Bone marrow (tissue), 2 donors: ENCODE measurements around the gene ZNF792.
"Not testable (repeated sequence)": the region's sequence is repeated elsewhere in the genome, so short reads cannot be mapped to it uniquely, and the experiment has no call there.

Experiments
- DNase-seq, 2 donors: peaks; one replicate each; lab custom pipeline; 2025; lab: John Stamatoyannopoulos, UW

Gene ZNF792

DNA sequence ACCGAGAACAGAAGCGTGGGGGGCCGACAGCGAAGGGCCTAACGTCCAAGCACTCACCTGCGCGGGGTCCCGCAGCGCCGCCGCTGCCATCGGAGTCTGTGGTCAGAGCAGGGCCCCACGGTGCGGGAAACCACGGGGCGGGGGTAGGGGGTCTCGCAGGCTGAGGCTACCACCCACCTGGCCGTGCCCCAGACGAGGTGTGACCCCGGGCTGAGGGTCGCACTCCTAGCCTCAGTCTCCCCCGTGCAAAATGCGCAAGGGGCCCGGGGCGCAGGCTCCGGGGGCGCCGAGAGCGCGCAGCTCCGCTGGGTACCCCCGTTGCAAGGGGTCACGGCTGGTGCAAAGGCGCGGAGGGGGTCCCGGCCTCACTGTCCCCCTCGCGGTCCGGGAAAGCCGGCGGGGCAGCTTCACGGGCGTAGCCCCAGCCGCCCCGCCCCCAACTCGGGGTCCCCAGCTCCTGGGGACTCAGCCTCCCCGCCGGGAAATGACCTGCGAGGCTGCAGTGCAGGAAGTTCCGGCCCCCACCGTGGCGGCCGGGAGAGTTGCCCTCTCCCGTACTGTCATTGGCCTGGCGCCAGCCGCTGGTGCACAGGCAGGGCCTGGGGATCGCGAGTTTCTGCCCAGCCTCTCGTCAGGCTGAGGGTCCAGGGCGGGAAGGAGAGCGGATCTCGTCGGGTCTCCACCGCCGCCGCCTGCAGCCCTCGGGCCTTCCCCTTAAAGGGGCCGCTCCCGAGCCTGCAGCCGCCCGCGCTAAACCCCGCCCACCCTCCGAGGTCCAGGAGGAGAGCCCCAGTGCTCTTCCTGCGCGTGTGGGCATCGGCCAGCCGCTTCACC lies at the start of gene ZNF792:
Gene ZNF792, minus strand, starts transcription at position 657 of the 834 bp plus-strand sequence. Its CDS starts 567 bp downstream, at position 90.
- DNase-seq: peak in 1 of 2 donors; percentile 30

DNA sequence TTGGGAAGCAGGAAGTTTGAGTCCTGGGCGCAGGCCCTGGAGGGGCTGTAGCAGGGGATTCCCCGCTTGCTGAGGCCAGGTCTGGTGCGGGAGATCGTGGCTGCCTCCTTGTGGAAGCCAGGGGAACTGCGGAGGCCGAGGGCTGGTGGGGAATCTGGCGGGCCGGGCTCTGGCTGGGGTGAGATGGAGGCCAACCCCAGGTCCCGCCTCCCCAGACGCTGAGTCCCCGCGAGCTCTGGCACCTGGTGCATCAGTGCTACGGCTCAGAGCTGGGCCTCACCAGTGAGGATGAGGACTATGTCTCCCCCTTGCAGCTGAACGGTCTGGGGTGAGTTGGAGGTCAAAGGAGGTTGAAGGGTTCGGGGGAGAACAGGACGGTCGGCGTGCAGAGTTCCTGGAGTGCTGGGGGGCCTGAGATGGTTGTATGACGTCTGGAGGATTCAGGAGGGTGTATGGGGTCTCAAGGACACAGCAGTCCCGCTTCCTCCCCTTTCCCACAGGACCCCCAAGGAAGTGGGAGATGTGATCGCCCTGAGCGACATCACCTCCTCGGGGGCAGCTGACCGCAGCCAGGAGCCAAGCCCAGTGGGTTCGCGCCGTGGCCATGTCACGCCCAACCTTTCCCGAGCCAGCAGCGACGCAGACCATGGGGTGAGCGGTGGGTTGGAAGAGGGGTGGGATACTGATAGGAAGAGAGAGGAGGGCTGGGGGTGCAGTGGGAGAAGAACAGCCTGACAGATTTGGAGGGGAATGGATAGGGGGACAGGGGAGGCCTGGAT lies 49.2 kb upstream of the ZNF792 start:
- peak; percentile 44 to 50 for DNase-seq

DNA sequence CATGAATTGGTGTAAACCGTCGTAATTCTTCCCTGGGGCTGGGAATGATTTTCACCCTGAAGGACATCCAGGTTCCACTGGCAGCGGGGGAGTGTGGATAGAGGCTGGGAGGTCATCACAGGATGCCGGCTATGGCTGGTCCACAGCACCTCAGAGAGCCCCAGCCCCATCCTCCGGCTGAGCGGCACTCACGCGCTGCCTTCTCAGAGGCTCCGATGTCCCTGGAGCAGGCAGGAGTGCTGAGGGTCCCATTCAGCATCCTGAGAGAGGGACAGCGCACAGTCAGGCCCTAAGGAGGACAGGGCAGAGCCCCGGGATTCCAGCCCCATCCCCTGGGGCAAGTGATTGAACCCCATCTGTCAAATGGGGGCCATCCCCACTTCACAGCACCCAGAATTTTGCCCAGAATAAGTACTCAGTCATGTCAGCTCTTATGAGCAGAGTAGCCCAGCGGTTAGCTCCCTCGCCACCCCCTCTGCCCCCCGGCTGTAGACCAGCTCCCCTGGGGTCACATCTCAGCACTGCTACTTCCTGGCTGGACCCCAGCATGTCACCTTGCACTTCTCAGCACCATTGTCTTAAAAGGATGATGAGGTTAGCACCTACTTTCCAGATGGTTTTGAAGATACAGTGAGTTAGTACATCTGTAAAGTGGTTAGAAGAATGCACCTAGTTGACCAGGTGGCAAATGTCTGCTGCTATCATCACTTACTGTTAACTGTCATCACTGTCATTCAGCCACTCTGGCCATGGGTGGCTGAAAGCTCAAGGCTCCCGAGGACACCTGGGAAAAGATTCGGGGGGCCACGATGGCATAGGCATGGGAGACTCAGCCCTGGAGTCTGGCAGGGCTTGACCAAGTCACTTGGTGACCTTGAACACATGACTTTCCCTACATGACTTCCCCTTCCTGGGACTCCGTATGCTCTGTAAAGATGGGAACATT lies 48.0 kb upstream of the ZNF792 start:
- no peak for DNase-seq

DNA sequence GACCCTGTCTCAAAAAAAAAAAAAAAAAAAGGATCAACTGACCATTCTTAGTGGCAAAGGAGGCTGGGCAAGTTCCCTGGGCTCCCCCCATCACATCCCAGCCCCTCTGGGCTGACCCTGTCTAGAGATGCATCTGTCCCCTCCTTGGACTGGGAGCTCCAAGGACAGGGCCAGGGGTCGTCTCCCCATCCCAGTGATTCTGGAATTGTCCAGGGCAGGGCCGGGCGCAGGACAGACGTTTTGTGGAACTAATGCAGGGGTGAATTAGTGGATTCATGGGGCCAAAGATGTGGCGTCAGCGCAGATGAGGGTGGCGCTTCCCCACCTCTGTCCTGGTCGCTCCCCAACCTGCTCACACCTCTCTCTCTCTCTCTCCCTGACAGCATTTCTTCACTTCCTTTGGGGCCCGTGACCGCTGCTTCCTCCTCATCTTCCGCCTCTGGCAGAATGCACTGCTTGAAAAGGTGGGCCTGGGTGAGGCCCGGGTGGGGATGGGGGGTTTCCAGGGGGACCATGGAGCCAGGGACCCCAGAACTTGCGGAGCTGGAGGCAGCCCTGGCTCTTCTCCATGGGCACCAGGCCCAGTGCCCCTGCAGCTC lies 47.2 kb upstream of the ZNF792 start:
- DNase-seq: no peak

DNA sequence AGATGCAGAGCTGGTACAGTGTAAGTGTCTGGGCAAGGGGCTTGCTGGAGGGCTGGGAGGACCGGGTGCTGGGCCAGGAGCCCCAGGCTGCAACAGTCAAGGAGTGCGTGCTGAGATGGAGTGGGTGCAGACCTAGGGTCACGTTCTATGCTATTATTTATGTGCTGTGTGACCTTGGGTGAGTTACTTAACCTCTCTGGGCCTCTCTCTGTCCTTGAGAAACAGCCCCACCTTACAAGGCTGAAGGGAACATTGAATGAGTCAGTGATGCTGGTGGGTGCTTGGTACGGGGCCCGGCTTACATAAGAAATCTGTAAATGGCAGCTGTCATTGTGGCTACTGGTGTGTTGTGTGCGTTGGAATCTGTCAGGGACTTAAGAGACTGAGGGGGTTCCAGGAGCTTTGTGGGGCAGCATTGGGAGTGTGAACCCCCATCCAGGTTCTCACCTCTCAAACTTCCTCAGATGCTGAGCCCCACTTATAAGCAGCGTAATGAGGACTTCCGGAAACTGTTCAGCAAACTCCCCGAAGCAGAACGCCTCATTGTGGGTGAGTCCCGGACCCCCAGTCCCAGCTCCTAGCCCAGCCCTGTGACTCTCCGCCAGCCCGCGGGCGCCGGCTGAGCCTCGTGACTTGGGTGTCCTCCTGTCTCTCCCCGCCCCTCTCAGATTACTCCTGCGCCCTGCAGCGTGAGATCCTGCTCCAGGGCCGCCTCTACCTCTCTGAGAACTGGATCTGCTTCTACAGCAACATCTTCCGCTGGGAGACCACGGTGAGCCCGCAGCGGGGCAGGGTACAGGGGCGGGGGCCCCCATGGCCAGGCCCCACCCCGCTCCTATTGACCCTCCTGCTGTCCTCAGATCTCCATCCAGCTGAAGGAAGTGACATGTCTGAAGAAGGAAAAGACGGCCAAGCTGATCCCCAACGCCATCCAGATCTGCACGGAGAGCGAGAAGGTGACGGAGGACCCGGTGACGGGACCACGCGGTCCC lies 45.7 kb upstream of the ZNF792 start:
- DNase-seq: no peak

DNA sequence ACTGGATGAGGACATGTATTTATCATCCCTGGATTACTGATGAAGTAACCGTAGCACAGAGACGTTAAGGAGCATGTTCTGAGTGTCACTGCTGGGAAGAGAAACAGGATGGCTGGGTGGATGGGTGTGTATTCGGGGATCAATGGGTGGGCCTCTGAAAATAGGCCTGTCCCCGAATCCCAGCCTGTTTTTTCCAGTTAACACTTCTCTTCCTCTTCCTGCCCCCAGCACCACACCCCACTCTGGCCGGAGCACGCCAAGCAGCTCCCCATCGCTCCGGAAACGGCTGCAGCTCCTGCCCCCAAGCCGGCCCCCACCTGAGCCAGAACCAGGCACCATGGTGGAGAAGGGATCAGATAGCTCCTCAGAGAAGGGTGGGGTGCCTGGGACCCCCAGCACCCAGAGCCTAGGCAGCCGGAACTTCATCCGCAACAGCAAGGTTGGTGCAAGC lies 44.9 kb upstream of the ZNF792 start:
- no peak for DNase-seq

DNA sequence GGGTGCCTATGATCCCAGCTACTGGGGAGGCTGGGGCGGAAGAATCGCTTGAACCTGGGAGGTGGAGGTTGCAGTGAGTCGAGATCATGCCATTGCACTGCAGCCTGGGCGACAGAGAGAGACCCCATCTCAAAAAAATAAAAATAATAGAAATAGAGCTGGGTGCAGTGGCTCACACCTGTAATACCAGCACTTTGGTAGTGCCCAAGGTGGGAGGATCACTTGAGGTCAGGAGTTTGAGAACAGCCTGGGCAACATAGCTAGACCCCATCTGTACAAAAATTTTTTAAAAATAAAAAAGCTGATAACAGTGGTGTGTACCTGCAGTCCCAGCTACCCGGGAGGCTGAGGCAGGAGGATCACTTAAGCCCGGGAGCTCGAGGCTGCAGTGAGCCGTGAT lies 43.4 kb upstream of the ZNF792 start:
- DNase-seq: not testable (repeated sequence)

DNA sequence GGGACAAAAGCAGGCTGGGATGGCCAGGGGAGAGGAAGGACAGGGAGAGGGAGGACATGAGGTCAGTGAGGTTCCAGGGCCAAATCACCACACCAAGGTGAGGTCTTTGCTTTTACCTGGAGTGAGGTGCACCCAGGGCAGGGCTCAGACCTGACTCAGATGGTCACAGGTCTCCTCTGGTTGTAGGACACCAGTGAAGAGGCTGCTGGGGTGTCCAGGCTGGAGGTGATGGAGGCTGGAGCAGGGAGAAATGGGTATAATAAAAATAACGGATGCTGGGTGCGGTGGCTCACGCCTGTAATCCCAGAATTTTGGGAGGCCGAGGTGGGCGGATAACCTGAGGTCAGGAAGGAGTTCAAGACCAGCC lies 43.0 kb upstream of the ZNF792 start:
- DNase-seq: no peak

DNA sequence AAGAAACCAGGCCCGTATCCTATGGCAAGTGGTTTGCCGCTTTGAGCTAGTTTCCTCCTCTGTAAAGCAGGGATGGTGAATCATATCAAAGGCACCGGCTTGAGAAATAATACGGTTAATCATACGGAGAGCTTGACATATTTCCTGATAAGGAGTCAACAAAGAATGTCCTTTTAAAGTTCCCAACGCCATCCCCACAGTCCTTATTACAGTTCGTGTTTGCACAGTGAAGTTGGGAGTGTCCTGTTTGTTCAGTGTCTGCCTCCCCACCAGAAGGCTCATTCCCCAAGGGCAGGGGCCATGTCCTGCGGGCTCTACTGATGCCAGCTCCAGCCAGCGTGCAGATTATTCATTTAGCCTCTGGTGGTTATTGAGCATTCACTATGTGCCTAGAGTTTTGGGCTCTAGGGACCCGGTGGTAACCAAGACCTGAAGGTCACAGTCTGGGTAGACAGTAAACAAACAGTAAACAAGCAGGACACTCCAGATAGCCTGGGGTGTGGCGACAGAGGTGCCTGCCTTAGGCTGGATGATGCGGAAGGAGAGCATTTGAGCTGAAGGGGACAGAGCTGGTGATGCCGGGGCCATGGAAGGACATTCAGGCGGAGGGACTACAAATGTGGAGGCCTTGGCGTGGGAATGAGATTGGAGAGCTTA lies 42.4 kb upstream of the ZNF792 start:
- no peak for DNase-seq

DNA sequence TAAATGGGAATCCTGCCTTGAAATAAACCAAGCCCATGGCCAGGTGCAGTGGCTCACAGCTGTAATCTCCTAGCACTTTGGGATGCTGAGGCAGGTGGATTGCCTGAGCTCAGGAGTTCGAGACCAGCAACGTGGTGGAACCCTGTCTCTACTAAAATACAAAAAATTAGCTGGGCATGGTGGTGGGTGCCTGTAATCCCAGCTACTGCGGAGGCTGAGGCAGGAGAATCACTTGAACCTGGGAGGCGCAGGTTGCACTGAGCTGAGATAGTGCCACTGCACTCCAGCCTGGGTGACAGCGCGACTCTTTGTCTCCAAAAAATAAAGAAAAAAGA lies 41.9 kb upstream of the ZNF792 start:
- not testable (repeated sequence) for DNase-seq

DNA sequence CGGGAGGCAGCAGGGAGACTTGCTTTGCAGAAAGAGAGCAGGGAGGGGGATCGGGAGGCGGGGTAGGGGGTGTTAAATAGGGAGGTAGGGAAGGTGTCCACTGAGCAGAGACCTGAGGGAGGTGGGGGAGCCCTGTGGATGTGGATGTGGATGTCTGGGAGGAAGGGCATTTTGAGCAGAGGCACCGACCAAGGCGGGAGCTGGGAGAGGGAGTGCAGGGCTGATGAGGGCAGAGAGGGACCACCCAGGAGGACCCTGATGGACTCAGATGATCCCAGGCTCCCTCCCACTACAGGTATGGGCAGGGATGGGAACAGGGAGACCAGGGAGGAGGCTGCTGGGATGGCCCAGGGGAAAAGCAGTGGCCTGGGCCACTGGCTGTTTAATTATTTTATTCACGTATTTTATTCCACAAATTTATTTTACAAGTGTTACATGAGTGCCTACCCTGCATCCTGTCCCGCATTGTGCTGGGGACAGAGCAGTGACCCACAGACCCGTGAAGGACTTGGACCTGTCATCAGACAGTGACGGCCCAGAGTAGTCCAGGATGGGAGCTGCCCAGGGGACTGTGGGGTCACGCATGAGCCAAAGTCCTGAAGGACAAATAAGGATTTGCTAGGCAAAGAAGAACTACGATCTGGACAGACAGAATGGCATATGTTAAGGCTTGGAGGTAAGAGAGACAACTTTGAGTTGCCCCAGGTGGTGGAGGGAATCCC lies 41.4 kb upstream of the ZNF792 start:
- DNase-seq: no peak

DNA sequence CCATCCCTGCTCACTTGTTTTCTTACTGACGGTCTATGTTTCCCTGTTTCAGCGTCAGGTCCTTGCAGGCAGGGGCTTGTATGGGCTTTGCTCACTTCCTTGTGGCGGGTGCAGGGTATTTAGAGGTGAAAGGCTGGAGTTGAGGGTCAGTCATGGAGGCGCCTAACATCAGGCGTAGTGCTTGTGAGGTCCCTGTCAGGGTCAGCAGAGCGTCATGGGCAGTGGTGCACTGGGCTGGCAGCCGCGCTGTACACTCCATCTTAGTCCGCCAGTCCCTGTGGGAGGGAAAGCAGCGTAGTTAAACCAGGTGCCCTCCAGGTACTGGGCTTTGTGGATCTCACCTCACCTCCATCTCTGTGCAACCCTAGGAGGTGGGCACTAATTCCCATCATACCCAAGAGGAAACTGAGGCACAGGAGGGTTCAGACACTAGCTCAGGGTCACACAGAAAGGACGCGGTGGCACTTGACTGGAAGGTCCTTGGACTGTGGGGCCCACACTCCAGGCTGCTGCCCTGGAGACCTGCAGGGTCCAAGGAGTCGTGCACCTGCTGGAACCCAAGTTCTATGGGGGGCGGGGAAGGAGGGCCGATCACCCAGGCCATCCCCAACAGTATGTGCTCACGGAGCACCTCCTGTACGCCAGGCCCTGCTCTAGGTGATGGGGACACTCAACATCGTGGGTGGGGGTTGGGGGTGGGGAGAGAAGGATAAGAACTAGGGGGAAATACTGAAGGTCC lies 40.7 kb upstream of the ZNF792 start:
- no peak for DNase-seq

DNA sequence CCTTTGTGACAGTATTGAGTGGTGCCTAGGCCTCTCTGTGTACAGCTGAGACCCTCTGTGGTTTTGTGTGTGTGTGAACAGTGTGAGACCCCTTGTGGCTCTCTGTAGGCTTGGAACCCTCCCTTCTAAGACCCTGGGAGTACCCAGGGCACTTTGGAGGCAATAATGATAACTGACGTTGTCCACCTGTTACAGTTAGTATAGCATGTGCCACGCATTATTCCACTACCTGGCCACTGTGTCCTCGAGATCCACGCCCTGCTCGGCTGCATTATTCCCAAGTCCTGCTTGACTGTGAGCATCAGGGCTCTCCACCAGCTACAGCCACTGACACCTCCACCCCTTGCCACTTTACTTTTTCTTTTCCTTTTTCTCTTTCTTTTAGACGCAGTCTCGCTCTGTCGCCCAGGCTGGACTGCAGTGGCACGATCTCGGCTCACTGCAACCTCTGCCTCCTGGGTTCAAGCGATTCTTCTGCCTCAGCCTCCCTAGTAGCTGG lies 38.1 kb upstream of the ZNF792 start:
- no peak for DNase-seq

DNA sequence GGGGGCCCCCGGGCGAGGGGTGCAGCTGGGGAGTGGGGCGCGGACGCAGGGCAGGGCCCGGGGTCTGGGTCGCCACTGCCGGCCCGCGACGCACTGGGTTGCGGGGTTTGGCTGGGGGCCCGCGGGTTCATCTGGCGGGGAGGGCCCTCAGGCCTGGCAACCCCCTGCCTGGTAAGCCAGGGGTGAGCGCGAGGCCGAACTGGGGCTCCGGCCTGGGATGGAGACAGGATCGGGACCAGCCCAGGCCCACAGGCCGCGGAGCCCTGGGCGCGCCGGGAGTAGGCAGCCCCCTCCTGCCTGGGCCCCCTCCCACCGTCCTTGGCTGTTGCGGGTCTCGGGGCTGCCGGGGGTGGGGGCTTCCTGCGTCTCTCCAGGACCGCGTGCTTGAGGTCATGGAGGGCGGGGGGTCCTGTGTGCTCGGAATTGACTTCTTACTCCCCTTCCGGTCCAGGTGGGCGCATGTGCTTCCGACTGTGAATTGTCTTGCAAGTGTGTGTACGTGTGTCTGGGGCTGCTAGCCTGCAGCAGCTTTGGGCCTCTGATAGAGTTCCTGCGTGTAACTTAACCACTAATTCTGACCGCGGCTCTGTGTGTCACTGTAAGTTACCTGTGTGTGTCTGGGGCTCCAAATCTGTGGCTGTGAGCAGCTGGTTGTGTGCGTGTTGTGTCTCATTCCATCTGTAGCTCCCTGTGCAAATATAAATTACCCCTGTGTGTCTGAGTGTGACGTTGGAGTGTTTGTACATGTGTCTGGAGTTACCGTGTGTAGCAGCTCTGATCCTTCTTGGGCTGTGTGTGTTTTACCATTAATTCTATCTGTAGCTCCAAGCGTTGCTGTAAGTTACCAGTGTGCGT lies 36.8 kb upstream of the ZNF792 start:
- peak in 1 of 2 donors; percentile 20 for DNase-seq

DNA sequence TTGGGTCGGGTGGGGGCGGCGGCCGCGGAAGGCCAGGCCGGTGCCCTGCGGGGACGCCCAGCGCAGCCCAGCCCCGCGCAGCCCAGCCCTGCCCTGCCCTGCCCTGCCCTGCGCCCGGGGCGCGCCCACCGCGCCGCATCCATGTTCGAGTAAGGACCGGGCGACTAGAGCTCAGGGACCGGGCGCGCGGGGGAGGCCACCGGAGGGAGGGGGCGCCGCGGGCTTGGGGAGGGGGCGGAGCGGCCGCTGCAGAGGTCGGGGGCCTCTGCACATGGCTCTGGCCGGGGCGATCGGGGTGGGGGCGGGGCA lies 36.3 kb upstream of the ZNF792 start:
- no peak for DNase-seq

DNA sequence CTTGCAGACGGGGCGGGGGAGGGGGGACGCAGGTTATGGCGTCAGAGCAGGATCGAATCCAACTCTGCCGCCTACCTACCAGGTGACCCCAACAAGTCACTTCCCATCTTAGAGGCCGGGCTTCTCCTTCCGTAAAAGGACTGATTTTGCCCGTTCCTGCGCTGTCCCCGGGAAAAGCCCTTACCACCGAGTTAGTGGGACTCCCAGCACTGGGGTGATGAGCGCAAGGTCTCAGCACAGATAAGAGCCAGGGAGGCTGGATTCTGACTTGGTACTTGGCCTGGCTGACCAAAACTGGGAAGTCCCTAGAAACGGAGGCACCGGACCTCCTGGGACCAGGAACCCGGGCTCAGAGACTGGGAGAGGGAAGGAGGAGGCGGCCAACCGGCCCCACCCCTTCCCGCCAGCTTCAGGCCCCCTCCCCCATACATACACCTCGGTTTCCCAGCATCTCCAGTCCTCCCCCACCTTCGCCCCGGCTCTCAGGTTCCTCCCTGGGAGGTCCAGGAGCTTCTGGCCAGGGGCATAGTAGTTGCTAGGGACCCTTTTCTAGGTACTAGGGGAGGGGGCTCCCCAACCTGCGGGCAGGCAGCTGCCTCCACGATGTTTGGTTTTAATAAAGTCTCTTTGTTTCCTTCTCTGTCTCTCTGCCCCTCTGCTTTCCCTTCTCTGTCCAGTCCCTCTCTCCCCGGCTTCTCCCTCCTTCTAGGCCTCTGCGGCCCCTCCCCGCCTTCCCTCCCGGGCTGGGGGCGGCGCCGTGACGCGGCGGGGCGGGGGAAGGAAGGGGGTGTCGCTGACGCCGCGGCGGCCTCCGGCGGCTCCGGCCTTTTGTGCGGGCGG lies 35.7 kb upstream of the ZNF792 start, which contains the start of gene GRAMD1A:
Gene GRAMD1A, plus strand, starts transcription at position 826 of the 840 bp plus-strand sequence. CDS start 156 bp downstream, outside the sequence.
- peak; percentile 48 to 65 for DNase-seq
